GM23338 (cell line): ENCODE measurements around the gene SENP6. TPM values are rescaled to one million over a fixed set of nuclear protein-coding genes. Genes with fewer than 3 reads are reported as not detected.

Experiments
- ATAC-seq: fragments of 200-7000 bp; cut with Tn5 transposase; 3 replicates; pipeline ENCODE4 v1.9.1; 2020
- DNase-seq: peaks from one replicate; pipeline ENCODE4 v3.0.0-alpha.2; 2015; ENCODE audit warnings: low spot score
- H2AFZ ChIP-seq: fragments of 200-600 bp; sonication (generic); 2 replicates; pipeline ENCODE4 v1.8.0; 2016; ENCODE audit warnings: antibody characterized with exemption, mild to moderate bottlenecking, moderate library complexity
- H3F3A ChIP-seq: fragments of 200-600 bp; sonication (generic); replicated peaks from 2 replicates; pipeline ENCODE4 v1.8.0; 2017; ENCODE audit warnings: antibody characterized with exemption, mixed run types, low read depth
- H3K27ac ChIP-seq: fragments of 200-600 bp; sonication (generic); 2 replicates; pipeline ENCODE4 v1.6.1; 2016; ENCODE audit warnings: low read depth
- H3K27me3 ChIP-seq: fragments of 200-600 bp; sonication (generic); 2 replicates; pipeline ENCODE4 v1.8.0; 2016; ENCODE audit warnings: mild to moderate bottlenecking, mixed run types, moderate library complexity; ENCODE audit not compliant: insufficient read depth
- H3K36me3 ChIP-seq: fragments of 200-600 bp; sonication (generic); 2 replicates; pipeline ENCODE4 v1.8.0; 2016; ENCODE audit warnings: mild to moderate bottlenecking; ENCODE audit not compliant: insufficient read depth
- H3K4me1 ChIP-seq: fragments of 200-600 bp; sonication (generic); 2 replicates; pipeline ENCODE4 v1.8.0; 2016; ENCODE audit warnings: mild to moderate bottlenecking, moderate library complexity; ENCODE audit not compliant: insufficient read depth
- H3K4me2 ChIP-seq: fragments of 200-600 bp; sonication (generic); 2 replicates; pipeline ENCODE4 v1.7.1; 2017; ENCODE audit warnings: mixed run types
- H3K4me3 ChIP-seq: fragments of 200-600 bp; sonication (generic); 2 replicates; pipeline ENCODE4 v1.6.1; 2016; ENCODE audit warnings: mixed run types
- H3K79me2 ChIP-seq: fragments of 200-600 bp; sonication (generic); replicated peaks from 2 replicates; pipeline ENCODE4 v1.8.0; 2017; ENCODE audit warnings: mild to moderate bottlenecking; ENCODE audit not compliant: insufficient read depth
- H3K9me2 ChIP-seq: fragments of 200-600 bp; sonication (generic); 2 replicates; pipeline ENCODE4 v1.8.0; 2017; ENCODE audit not compliant: insufficient read depth
- H4K20me1 ChIP-seq: fragments of 200-600 bp; sonication (generic); replicated peaks from 2 replicates; pipeline ENCODE4 v1.8.0; 2017; ENCODE audit warnings: mild to moderate bottlenecking; ENCODE audit not compliant: insufficient read depth
- H3K27ac Mint-ChIP-seq: 2 replicates; pipeline ENCODE4 v1.8.0; 2020; ENCODE audit warnings: inconsistent platforms, mild to moderate bottlenecking, moderate library complexity, mixed read lengths
- H3K27me3 Mint-ChIP-seq: 3 replicates; pipeline ENCODE4 v1.8.0; 2022; ENCODE audit warnings: low read depth, mild to moderate bottlenecking, moderate library complexity, mixed read lengths, inconsistent platforms; ENCODE audit not compliant: insufficient read depth, poor library complexity
- H3K36me3 Mint-ChIP-seq: 3 replicates; pipeline ENCODE4 v1.8.0; 2021; ENCODE audit warnings: low read depth, mild to moderate bottlenecking, inconsistent platforms, moderate library complexity, mixed read lengths
- H3K4me1 Mint-ChIP-seq: 3 replicates; pipeline ENCODE4 v1.8.0; 2020; ENCODE audit warnings: mild to moderate bottlenecking, inconsistent platforms, mixed read lengths
- H3K4me3 Mint-ChIP-seq: 3 replicates; pipeline ENCODE4 v1.8.0; 2021; ENCODE audit warnings: moderate library complexity, mild to moderate bottlenecking, inconsistent platforms, mixed read lengths
- H3K9me3 Mint-ChIP-seq: 3 replicates; pipeline ENCODE4 v1.8.0; 2020; ENCODE audit warnings: moderate library complexity, mild to moderate bottlenecking, inconsistent platforms, mixed read lengths
- CREB1 ChIP-seq: fragments of 250-450 bp; sonication (Bioruptor Pico); IDR thresholded peaks from 2 replicates; pipeline ENCODE4 v1.5.0; 2020; ENCODE audit warnings: low read depth, mild to moderate bottlenecking, moderate library complexity
- CTCF ChIP-seq, 2 experiments: fragments of 200-600 bp in 1 of 2; sonication (generic) in 1 of 2; conservative IDR thresholded peaks; 2 replicates each; pipeline versions ENCODE4 v1.5.1 to v1.6.1; 2016 to 2017; ENCODE audit warnings: antibody characterized with exemption in 2 of 2, low read depth in 2 of 2, mild to moderate bottlenecking in 2 of 2, moderate library complexity in 1 of 2
- ETS1 ChIP-seq: IDR thresholded peaks from 2 replicates; pipeline ENCODE4 v1.6.1; 2016; ENCODE audit warnings: antibody characterized with exemption
- EZH2 ChIP-seq: fragments of 200-600 bp; sonication (generic); IDR thresholded peaks from one replicate; pipeline ENCODE4 v1.8.0; 2017; ENCODE audit warnings: antibody characterized with exemption, mild to moderate bottlenecking, low read depth; ENCODE audit not compliant: unreplicated experiment
- EZH2phosphoT487 ChIP-seq: fragments of 200-600 bp; sonication (generic); IDR thresholded peaks from one replicate; pipeline ENCODE4 v1.8.1; 2018; ENCODE audit warnings: antibody characterized with exemption; ENCODE audit not compliant: unreplicated experiment
- JUNB ChIP-seq: IDR thresholded peaks from one replicate; pipeline ENCODE4 v1.6.1; 2016; ENCODE audit warnings: antibody characterized with exemption; ENCODE audit not compliant: unreplicated experiment
- NANOG ChIP-seq: IDR thresholded peaks from 2 replicates; pipeline ENCODE4 v1.6.1; 2016; ENCODE audit warnings: antibody characterized with exemption, borderline replicate concordance
- POLR2AphosphoS5 ChIP-seq: IDR thresholded peaks from 2 replicates; pipeline ENCODE4 v1.6.1; 2016; ENCODE audit warnings: antibody characterized with exemption, low read depth
- REST ChIP-seq: IDR thresholded peaks from one replicate; pipeline ENCODE4 v1.6.1; 2018; ENCODE audit warnings: antibody characterized with exemption; ENCODE audit not compliant: unreplicated experiment
- STAT1 ChIP-seq: IDR thresholded peaks from one replicate; pipeline ENCODE4 v1.6.1; 2016; ENCODE audit warnings: antibody characterized with exemption; ENCODE audit not compliant: unreplicated experiment
- ZNF114 ChIP-seq: fragments of 250-450 bp; sonication (Bioruptor Pico); IDR thresholded peaks from 2 replicates; pipeline ENCODE4 v1.5.0; 2020; ENCODE audit warnings: mild to moderate bottlenecking, moderate library complexity
- ZNF331 ChIP-seq: fragments of 250-450 bp; sonication (Bioruptor Pico); IDR thresholded peaks from 2 replicates; pipeline ENCODE4 v1.5.0; 2020; ENCODE audit warnings: low read depth, mild to moderate bottlenecking, moderate library complexity
- ZNF462 ChIP-seq: fragments of 250-450 bp; sonication (Bioruptor Pico); IDR thresholded peaks from 2 replicates; pipeline ENCODE4 v1.5.0; 2020; ENCODE audit warnings: mild to moderate bottlenecking, moderate library complexity
- polyA plus RNA-seq: library from polyadenylated mRNA; unstranded; fragments of >200 nt; fragmentation: Nextera tagmentation; extraction: Ambion mirVana; gene quantifications from 2 replicates; pipeline ENCODE4 v1.2.1, GENCODE V29; 2016
- total RNA-seq: library from RNA; depleted of rRNA; stranded (reverse); fragments of >200 nt; shearing (Covaris generic); gene quantifications from 2 replicates; pipeline ENCODE4 v1.2.3, GENCODE V29; 2014

SENP6 gene
- total and polyA plus RNA-seq, 2 experiments from 2014 or later, result 66.6 to 114 TPM

- Histone ChIP-seq H4K20me1 (peaks cover 14% of the 10 kb centered on the region), H3K36me3 (peaks cover 8% of the 10 kb centered on the region; the same call in 1 of the 2 replicates), H3K79me2 (peaks cover 87% of the 10 kb centered on the region), H3K4me1 (0 out of 2 replicates have a peak, but pooled peaks cover 6% of the 10 kb centered on the region), H3K4me2 (no peak overlapping the region), H3K4me3 (no peak overlapping the region), H3K27me3 (no peaks in the 10 kb centered on the region), H3K27ac (no peak overlapping the region), H3K9me2 (no peaks in the 10 kb centered on the region), H2AFZ (no peak overlapping the region), H3F3A (no peaks in the 10 kb centered on the region)
- Mint-ChIP-seq H3K4me1 (peaks cover 9% of the 10 kb centered on the region), H3K36me3 (peaks cover 47% of the 10 kb centered on the region), H3K9me3 (peaks cover 14% of the 10 kb centered on the region; the same call in 2 of the 3 replicates), H3K27ac (no peak overlapping the region), H3K4me3 (no peak overlapping the region), H3K27me3 (peaks cover under 1% of the 10 kb centered on the region)
- DNase-seq (no peak), ATAC-seq (no peak)
- TF ChIP-seq ZNF331 (CRISPR knock-in tag) (no peak), NANOG (no peak), STAT1 (no peak), CTCF (conservative IDR thresholded peaks at IDR 0.05; ENCODE audit: low read depth in 2 of 2) (no peak), POLR2AphosphoS5 (no peak), EZH2phosphoT487 (no peak), ETS1 (no peak), CREB1 (CRISPR knock-in tag) (no peak), REST (no peak), ZNF114 (CRISPR knock-in tag) (no peak), JUNB (no peak), ZNF462 (CRISPR knock-in tag) (no peak), EZH2 (no peak)
Measured at GRCh38 chr6:75621846-75622245, 20.2 kb downstream of the SENP6 start.
